Dedifferentiated amniotic fluid mesenchymal stem cell (primary cell): ENCODE measurements around the gene C1R.
A peak's percentile ranks its signal among the peaks of the same experiment; 100 is the strongest.
"Not testable (repeated sequence)": the region's sequence is repeated elsewhere in the genome, so short reads cannot be mapped to it uniquely, and the experiment has no call there.

Experiments
- DNase-seq: peaks from one replicate; pipeline ENCODE4 v3.0.0-alpha.2; 2016; ENCODE audit errors: extremely low spot score

Gene C1R

DNA sequence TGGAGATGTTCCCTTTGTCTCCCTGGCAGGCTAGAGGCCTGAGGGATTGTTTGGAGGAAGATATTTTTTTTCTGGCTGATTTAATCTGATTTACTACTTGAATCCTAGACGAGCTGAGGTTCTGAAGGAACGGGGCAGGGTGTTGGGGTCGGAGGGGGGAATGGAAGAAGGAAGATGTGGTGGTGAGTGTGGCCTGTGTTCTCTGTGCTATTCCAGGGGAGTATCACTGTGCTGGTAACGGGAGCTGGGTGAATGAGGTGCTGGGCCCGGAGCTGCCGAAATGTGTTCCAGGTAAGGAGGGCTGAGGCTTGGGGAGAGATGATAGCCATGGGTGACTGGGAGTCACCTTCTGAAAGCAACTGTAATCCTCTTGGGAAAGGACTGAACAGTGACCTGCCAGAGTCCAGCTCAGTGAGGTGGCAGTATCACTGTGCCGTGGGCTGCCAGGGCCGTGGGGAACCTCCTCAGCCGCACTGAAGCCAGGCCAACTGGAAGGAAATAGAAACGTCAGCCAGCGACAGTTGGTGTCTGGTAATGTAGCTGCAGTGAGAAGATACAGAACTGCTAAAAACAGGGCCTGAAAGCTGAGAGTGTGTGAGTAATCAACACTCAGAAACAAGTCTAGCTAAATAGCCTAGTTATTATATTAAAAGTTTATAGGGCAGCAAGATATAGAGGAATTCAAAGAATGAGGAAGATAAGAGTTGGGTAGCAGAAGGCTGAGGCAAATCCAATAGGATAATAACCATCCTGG, 23.8 kb downstream of the C1R start:
- no peak for DNase-seq

DNA sequence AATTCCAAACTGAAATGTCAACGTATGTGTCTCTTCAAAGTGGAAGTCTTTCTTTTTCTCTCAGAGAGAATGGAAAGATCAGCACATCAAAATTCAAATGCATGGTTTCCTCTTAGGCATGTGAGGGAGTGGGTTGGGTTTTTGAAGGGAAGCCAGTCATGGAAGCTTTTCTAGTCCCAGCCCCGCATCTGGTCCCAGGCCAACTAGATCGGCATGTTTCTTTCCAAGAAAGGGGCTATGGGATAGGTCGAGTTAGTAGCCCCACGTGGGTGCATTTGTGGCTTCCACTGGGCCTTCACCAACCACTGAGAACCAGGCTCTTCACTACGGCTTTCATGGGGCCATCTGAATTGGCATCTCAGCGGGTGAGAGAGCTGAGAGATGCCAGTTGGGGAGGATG, 25.1 kb downstream of the C1R start:
- no peak for DNase-seq

DNA sequence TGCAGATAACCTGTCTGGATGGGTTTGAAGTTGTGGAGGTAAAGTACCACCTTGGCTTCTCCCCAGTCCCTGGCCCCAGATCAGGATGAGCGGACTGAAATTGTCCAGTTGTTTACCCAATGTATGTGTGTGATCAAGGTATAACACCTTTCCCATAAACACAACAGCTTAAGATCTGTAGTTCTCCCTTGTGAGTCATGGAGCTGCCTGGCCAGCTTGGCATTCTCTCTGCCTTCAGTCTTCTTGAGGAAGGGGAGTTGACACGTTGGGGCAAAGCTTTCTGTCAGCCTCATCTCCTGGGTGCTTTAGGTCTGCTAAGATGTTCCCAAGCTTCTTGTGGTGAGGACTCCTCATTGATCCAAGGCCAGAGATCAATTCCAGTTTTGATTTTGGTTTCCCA, 25.6 kb downstream of the C1R start:
- no peak for DNase-seq

DNA sequence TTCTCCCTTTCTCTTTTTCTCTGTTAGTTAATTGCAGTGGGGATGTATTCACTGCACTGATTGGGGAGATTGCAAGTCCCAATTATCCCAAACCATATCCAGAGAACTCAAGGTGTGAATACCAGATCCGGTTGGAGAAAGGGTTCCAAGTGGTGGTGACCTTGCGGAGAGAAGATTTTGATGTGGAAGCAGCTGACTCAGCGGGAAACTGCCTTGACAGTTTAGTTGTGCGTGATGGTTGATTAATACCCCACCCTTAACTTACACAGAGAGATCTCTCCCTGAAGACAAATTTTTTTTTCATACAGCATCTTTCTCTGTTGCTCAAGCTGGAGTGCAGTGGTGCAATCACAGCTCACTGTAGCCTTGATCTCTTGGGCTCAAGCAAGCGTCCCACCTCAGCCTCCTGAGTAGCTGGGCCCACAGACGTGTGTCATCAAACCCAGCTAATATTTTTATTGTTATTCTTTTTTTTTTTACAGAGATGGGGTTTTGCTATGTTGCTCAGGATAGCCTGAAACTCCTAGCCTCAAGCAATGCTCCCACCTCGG, 27.1 kb downstream of the C1R start:
- no peak for DNase-seq

DNA sequence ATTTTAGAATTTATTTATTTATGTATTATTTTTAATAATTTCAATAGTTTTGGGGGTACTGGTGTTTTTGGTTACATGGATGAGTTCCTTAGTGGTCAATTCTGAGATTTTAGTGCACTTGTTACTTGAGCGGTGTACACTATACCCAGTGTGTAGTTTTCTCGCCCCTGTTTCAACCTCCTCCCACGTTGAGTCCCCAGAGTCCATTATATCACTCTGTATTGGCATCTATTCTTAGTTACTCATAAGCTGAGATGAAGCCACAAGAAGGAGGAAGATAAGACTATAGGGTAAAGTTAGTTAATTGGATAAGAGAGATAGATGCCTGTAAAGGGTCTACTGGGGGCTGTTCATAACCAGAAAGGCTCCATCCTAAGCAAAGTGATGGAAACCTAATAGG, 27.7 kb downstream of the C1R start:
- no peak for DNase-seq

DNA sequence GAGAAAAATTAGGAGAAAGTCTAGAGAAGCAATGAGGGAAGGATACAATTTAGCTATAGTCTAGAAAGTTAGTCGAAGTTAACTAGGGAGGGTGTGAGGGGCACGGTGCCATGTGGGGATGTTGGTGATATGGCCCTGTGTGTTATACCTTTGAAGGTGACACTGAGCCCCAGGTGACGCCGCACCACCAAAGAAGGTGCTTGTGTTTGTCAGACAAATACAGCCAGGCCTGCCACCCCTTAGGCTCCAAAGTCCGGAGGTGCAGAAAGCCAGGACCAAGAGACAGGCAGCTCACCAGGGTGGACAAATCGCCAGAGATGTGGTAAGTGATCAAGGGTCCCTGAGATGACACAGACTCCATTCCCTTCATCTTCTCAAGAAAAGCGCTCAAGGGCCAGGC, 30.6 kb downstream of the C1R start:
- no peak for DNase-seq

- DNase-seq, result no peak
Observed at GRCh38 chr12:7061138-7061537, 31.1 kb downstream of the C1R start.

- DNase-seq, result peak; percentile 98
Observed at GRCh38 chr12:7060353-7060954, 31.8 kb downstream of the C1R start, which contains the start of gene C1S. Gene C1S, plus strand, starts transcription at chr12:7060718. Its CDS starts 1,195 bp downstream, at chr12:7061913.

- no peak for DNase-seq
Observed at GRCh38 chr12:7059780-7060179, 32.5 kb downstream of the C1R start.

- no peak for DNase-seq
Observed at GRCh38 chr12:7058850-7059395, 33.3 kb downstream of the C1R start.

DNA sequence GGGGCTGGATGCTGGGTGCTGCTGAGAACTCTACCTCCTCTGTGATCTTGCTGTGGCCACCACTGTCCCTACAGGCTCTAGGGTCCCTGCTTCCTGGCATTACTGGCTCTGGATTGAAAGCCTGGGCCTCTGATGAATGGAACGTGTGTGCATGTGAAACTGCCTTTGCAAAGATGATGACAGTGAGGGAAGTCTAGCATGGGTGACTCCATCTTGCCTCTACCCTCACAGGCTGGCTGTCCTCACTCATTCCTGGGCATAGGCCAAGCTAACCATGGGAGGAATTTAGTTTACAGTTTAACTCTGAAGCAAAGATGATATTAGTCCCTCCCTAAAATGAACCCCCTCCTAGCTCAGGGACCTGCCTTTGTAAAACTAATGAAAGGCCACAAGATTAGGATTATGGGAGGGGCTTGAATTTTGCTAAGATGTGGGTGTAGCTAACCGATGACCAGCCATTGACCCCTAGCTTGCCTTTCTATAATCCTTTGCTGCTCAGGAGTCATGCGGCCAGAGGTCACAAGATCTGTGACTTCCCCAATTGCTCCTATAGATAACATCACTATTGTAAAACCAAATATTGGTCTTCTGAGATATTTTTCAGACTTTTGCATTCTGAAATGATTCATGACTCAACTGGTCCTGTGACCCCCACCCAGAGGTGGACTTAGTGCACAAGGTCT, 33.9 kb downstream of the C1R start:
- no peak for DNase-seq

DNA sequence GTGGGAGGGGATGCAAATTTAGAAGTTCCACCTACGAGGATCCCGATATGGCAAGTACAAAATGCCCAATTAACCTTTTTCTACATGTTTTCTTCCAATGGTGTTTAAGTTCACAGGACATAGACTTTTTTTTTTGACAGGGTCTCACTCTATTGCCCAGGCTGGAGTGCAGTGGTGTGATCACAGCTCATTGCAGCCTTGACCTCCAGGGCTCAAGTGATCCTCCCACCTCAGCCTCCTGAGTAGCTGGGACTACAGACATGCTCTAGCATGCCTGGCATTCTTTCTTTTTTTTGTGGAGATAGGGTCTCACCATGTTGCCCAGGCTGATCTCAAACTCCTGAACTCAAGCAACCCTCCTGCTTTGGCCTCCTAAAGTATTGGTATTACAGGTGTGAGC, 36.5 kb downstream of the C1R start:
- DNase-seq, result not testable (repeated sequence)

DNA sequence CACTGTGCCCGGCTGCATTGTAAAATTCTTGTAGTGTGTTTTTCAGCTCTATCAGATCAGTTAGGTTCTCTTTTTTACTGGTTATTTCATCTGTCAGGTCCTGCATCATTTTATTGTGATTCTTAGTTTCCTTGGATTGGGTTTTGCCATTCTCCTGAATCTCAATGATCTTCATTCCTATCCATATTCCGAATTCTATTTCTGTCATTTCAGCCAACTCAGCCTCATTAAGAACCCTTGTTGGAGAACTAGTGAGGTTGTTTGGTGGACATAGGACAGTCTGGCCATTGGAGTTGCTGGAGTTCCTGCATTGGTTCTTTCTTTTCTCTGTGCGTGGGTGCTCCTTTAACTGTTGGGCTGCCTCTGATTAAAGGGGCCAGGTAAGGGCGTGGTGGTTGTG, 37.3 kb downstream of the C1R start:
- DNase-seq, result no peak

- DNase-seq, result not testable (repeated sequence)
Observed at GRCh38 chr12:7049973-7050372, 42.3 kb downstream of the C1R start.

DNA sequence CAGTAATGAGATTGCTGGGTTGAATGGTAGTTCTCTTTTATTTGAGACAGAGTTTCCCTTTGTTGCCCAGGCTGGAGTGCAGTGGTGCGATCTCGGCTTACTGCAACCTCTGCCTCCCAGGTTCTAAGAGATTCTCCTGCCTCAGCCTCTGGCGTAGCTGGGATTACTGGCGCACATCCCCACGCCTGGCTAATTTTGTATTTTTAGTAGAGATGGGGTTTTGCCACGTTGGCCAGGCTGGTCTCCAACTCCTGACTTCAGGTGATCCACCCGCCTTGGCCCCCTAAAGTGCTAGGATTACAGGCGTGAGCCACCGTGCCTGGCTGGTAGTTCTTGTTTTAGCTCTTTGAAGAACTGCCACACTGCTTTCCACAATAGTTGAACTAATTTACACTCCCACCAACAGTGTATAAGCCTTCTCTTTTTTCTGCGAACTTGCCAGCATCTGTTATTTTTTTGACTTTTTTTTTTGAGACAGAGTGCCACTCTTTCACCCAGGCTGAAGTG, 42.7 kb downstream of the C1R start:
- DNase-seq, result not testable (repeated sequence)

DNA sequence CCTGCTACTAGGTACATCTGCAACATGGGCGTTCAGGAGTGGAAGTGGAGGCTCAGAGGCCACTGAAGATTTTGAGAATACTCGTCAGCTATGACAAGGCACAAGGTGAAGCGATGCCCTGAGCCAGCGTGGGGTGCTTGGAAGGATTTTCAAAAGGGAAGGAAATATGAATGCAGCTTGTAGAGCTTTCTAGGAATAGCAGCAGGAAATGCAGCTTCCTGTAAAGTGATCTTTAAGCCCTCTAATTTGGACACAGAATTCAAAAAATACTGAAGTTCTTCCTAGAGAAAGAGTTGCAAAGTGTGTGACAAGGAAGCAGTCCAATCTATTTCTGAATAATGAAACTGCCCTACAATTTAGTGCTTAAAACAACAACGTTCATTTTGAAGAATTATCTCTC, 44.9 kb downstream of the C1R start:
- no peak for DNase-seq

DNA sequence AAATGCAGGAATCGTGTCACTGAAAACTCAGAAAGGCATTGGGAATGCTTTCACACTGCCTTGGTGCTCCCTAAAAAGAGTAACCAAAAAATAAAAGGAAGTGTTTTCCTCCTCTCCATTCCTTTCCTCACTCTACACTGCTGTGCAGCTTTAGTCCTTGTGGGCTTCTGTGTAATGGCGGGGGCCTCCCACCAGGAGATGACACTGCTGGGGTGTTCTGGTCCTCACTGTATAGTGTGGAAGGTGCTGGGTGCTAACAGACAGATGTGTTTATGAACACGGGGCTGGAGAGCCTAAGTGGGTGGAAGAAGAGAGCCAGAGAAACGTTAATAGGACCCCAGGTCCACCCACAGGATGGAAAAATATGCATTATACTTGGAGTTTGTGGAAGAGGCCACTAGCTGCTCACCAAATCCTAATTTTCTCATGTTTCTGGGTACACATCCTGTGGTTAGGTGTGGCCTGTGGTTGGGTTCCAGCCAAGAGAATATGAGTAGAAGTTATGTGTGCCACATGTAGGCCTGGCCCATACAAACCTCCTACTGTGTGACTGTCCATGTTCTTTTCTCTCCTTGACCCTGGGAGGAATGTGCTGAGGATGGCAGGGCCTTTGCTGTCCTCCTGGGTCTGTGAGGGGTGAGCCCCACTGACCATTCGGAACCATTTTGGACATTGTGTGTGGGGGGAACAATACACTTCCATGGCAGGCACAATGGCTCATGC, 45.7 kb downstream of the C1R start:
- DNase-seq, result no peak

GRCh38 chr12:7045913-7046312, 46.3 kb downstream of the C1R start:
- DNase-seq, result no peak

GRCh38 chr12:7042842-7043241, 49.4 kb downstream of the C1R start:
- no peak for DNase-seq

DNA sequence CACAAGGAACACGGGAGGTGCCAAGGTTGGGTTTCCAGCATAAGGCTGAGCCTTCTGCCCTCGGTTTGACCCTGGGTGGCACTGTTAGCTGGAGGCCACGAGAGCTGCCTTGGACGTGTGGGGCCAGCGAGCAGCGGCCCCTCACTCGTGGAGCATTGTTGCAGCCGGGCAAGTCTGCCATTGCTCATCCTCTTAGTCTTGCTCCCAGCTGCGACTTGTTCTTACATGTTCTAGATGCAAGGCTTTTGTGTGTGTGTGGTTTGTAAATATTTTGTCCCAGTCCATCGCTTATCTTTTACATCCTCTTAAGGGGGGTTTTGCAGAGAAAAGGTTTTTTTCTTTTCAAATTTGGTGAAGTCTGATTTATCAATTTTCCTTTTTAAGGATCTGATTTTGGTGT, 52.8 kb downstream of the C1R start:
- DNase-seq, result no peak

DNA sequence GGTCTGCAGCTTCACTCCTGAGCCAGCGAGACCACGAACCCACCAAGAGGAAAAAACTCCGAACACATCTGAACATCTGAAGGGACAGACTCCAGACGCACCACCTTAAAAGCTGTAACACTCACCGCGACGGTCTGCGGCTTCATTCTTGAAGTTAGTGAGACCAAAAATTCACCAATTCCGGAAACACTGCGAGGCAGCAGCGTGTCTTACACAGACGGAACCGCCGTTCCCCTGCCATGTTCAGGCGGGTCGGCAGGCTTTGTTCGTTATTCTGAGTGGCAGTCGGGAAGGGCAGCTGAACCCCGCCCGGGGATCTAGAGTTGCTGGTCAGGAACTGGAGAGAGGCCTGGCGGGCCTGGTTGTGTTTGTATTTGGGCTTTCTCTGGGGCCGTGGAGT, 53.7 kb downstream of the C1R start:
- DNase-seq, result no peak

GRCh38 chr12:7037411-7037810, 54.8 kb downstream of the C1R start:
- DNase-seq, result not testable (repeated sequence)
